H1 (cell line): ENCODE measurements around the gene GPX4. TPM values are rescaled to one million over a fixed set of nuclear protein-coding genes. Genes with fewer than 3 reads are reported as not detected.
A peak's percentile ranks its signal among the peaks of the same experiment; 100 is the strongest.

Experiments
- CTCF ChIA-PET: fragments of 300-600 bp; sonication (Branson Sonifier 250); formaldehyde crosslinking; loops from one replicate; lab custom pipeline; 2021; ENCODE audit not compliant: partially characterized antibody; lab: Charles Lee
- POLR2A ChIA-PET: fragments of 300-600 bp; sonication (Branson Sonifier 250); formaldehyde crosslinking; loops from one replicate; lab custom pipeline; 2021; ENCODE audit warnings: inconsistent platforms; ENCODE audit not compliant: partially characterized antibody; lab: Charles Lee
- DNase-seq, 2 experiments: peaks; one replicate each; pipeline versions ENCODE4 v3.0.0 to v3.0.0-alpha.2; 2010 to 2022; ENCODE audit warnings: low spot score in 2 of 2, low read depth in 1 of 2, mixed read lengths in 1 of 2
- FAIRE-seq: peaks from 2 replicates; lab custom pipeline; 2011; peaks lifted over from hg19 to GRCh38; lab: Jason Lieb, UNC
- H2AFZ ChIP-seq: 2 replicates; pipeline ENCODE4 v1.8.1; 2012; ENCODE audit warnings: low read length, inconsistent platforms
- H2AK5ac ChIP-seq: 2 replicates; pipeline ENCODE4 v1.6.1; 2013; ENCODE audit warnings: low read depth, low read length
- H2BK120ac ChIP-seq: replicated peaks from 2 replicates; pipeline ENCODE3; 2013; ENCODE audit warnings: low read depth, low read length, inconsistent platforms
- H2BK12ac ChIP-seq: 2 replicates; pipeline ENCODE4 v1.6.1; 2013; ENCODE audit warnings: low read depth, low read length
- H2BK15ac ChIP-seq: 2 replicates; pipeline ENCODE4 v1.6.1; 2013; ENCODE audit warnings: low read length
- H2BK20ac ChIP-seq: 2 replicates; pipeline ENCODE4 v1.6.1; 2013; ENCODE audit warnings: low read length
- H2BK5ac ChIP-seq: 2 replicates; pipeline ENCODE4 v1.6.1; 2013; ENCODE audit warnings: low read depth, low read length
- H3K14ac ChIP-seq: 2 replicates; pipeline ENCODE4 v1.6.1; 2013; ENCODE audit warnings: inconsistent platforms; ENCODE audit not compliant: insufficient read length
- H3K18ac ChIP-seq: 2 replicates; pipeline ENCODE4 v1.6.1; 2013; ENCODE audit warnings: low read length; ENCODE audit errors: extremely low read depth
- H3K23ac ChIP-seq: 2 replicates; pipeline ENCODE4 v1.6.1; 2013; ENCODE audit warnings: inconsistent platforms; ENCODE audit not compliant: insufficient read length
- H3K23me2 ChIP-seq: 2 replicates; pipeline ENCODE4 v1.6.1; 2013; ENCODE audit warnings: low read depth, low read length
- H3K27ac ChIP-seq: 2 replicates; pipeline ENCODE4 v1.6.1; 2011; ENCODE audit warnings: low read depth, low read length, inconsistent platforms
- H3K27me3 ChIP-seq, 4 experiments: replicated peaks in 1 of 4; 1 replicate in 1 of 4; 2 replicates in 3 of 4; pipeline versions ENCODE4 v1.6.1 to v1.8.1; 2011 to 2013; ENCODE audit warnings: low read length in 3 of 4, mild to moderate bottlenecking in 3 of 4, inconsistent platforms in 2 of 4, mixed read lengths in 2 of 4, moderate library complexity in 1 of 4; ENCODE audit not compliant: control insufficient read depth in 3 of 4, insufficient read depth in 3 of 4; ENCODE audit errors: extremely low read depth in 1 of 4
- H3K36me3 ChIP-seq, 4 experiments: 2 replicates each; pipeline versions ENCODE4 v1.6.1 to v1.8.1; 2011 to 2013; ENCODE audit warnings: mild to moderate bottlenecking in 4 of 4, low read length in 3 of 4, moderate library complexity in 2 of 4, control low read depth in 1 of 4, inconsistent platforms in 1 of 4; ENCODE audit not compliant: insufficient read depth in 4 of 4, control insufficient read depth in 2 of 4
- H3K4ac ChIP-seq: replicated peaks from 2 replicates; pipeline ENCODE3; 2013; ENCODE audit warnings: low read length, low read depth, mixed read lengths, inconsistent platforms; ENCODE audit not compliant: insufficient read length
- H3K4me1 ChIP-seq, 4 experiments: replicated peaks in 1 of 4; 1 replicate in 1 of 4; 2 replicates in 3 of 4; pipeline versions ENCODE4 v1.6.1 to v1.8.1; 2011 to 2013; ENCODE audit warnings: low read length in 3 of 4, inconsistent platforms in 2 of 4, mixed read lengths in 1 of 4; ENCODE audit not compliant: insufficient read depth in 4 of 4, control insufficient read depth in 3 of 4
- H3K4me2 ChIP-seq, 2 experiments: 2 replicates each; pipeline versions ENCODE4 v1.6.1 to v1.8.1; 2011 to 2013; ENCODE audit warnings: low read depth in 2 of 2, low read length in 2 of 2, control low read depth in 1 of 2, inconsistent platforms in 1 of 2, mild to moderate bottlenecking in 1 of 2; ENCODE audit not compliant: insufficient read depth in 1 of 2
- H3K4me3 ChIP-seq, 4 experiments: fragments of 200-600, 300-600 bp in 1 of 4; sonication (generic), shearing (Covaris generic), sonication (Bioruptor Twin) in 1 of 4; 2 replicates each; pipeline versions ENCODE4 v1.5.1 to v1.8.1; 2011 to 2016; ENCODE audit warnings: low read length in 4 of 4, low read depth in 3 of 4, control low read depth in 2 of 4, inconsistent platforms in 2 of 4, mild to moderate bottlenecking in 2 of 4, mixed read lengths in 1 of 4, moderate library complexity in 1 of 4; ENCODE audit not compliant: insufficient read depth in 2 of 4; ENCODE audit errors: extremely low read depth in 1 of 4
- H3K56ac ChIP-seq: replicated peaks from 2 replicates; pipeline ENCODE3; 2013; ENCODE audit warnings: low read depth, mild to moderate bottlenecking, mixed read lengths, low read length, inconsistent platforms; ENCODE audit not compliant: insufficient read length
- H3K79me1 ChIP-seq: 2 replicates; pipeline ENCODE4 v1.6.1; 2013; ENCODE audit warnings: low read depth, low read length, control low read depth
- H3K79me2 ChIP-seq, 2 experiments: 2 replicates each; pipeline versions ENCODE4 v1.6.1 to v1.8.1; 2012 to 2013; ENCODE audit warnings: low read length in 2 of 2, mild to moderate bottlenecking in 2 of 2, inconsistent platforms in 1 of 2; ENCODE audit not compliant: insufficient read depth in 2 of 2, control insufficient read depth in 1 of 2
- H3K9ac ChIP-seq, 4 experiments: replicated peaks in 1 of 4; 1 replicate in 1 of 4; 2 replicates in 3 of 4; pipeline versions ENCODE4 v1.6.1 to v1.8.1; 2011 to 2013; ENCODE audit warnings: low read depth in 3 of 4, low read length in 3 of 4, control low read depth in 2 of 4, mild to moderate bottlenecking in 2 of 4, moderate library complexity in 2 of 4, inconsistent platforms in 1 of 4; ENCODE audit errors: extremely low read depth in 1 of 4
- H3K9me3 ChIP-seq, 2 experiments: 2 replicates each; pipeline versions ENCODE4 v1.6.1 to v1.8.1; 2012 to 2013; ENCODE audit warnings: mild to moderate bottlenecking in 2 of 2, moderate library complexity in 2 of 2, control low read depth in 1 of 2, inconsistent platforms in 1 of 2, low read depth in 1 of 2, low read length in 1 of 2, mixed read lengths in 1 of 2; ENCODE audit not compliant: insufficient read depth in 2 of 2
- H4K20me1 ChIP-seq, 2 experiments: replicated peaks in 1 of 2; 2 replicates each; pipeline versions ENCODE3 to v1.8.1; 2011 to 2013; ENCODE audit warnings: inconsistent platforms in 2 of 2, low read length in 2 of 2, mild to moderate bottlenecking in 1 of 2; ENCODE audit not compliant: insufficient read depth in 2 of 2, control insufficient read depth in 1 of 2
- H4K5ac ChIP-seq: 2 replicates; pipeline ENCODE4 v1.6.1; 2013; ENCODE audit warnings: low read length, low read depth, mixed read lengths, inconsistent platforms; ENCODE audit not compliant: insufficient read length
- H4K8ac ChIP-seq: 2 replicates; pipeline ENCODE4 v1.8.0; 2013; ENCODE audit warnings: mild to moderate bottlenecking, moderate library complexity, low read length, inconsistent platforms; ENCODE audit not compliant: insufficient read depth; ENCODE audit errors: extremely low read depth
- H4K91ac ChIP-seq: replicated peaks from 2 replicates; pipeline ENCODE3; 2013; ENCODE audit warnings: low read length, mixed read lengths, inconsistent platforms; ENCODE audit not compliant: insufficient read length
- ATF3 ChIP-seq: IDR thresholded peaks from 2 replicates; pipeline ENCODE4 v1.6.1; 2011; ENCODE audit warnings: low read depth, mild to moderate bottlenecking, low read length; ENCODE audit not compliant: insufficient read depth
- BACH1 ChIP-seq: IDR thresholded peaks from 2 replicates; pipeline ENCODE4 v1.6.1; 2012; ENCODE audit warnings: low read length, improper control_type of control experiment
- CHD2 ChIP-seq: IDR thresholded peaks from 2 replicates; pipeline ENCODE4 v1.6.1; 2012; ENCODE audit warnings: low read length, improper control_type of control experiment
- CREB1 ChIP-seq: IDR thresholded peaks from 2 replicates; pipeline ENCODE4 v1.6.1; 2012; ENCODE audit warnings: inconsistent platforms
- FOSL1 ChIP-seq: IDR thresholded peaks from 2 replicates; pipeline ENCODE4 v1.6.1; 2011; ENCODE audit warnings: mild to moderate bottlenecking, low read depth, low read length, moderate library complexity; ENCODE audit not compliant: insufficient read depth
- JUN ChIP-seq: IDR thresholded peaks from 2 replicates; pipeline ENCODE4 v1.6.1; 2011; ENCODE audit warnings: low read depth, mild to moderate bottlenecking, improper control_type of control experiment, low read length
- KDM1A ChIP-seq: fragments of 200-600, 300-600 bp; sonication (generic); IDR thresholded peaks from 2 replicates; pipeline ENCODE4 v1.7.1; 2016; ENCODE audit warnings: mild to moderate bottlenecking, low read length, borderline replicate concordance
- NANOG ChIP-seq: IDR thresholded peaks from 2 replicates; pipeline ENCODE4 v1.6.1; 2011; ENCODE audit warnings: low read length, low read depth, mild to moderate bottlenecking, inconsistent platforms; ENCODE audit not compliant: insufficient read depth, poor library complexity, severe bottlenecking
- POU5F1 ChIP-seq: IDR thresholded peaks from 2 replicates; pipeline ENCODE4 v1.6.1; 2011; ENCODE audit warnings: low read depth, mild to moderate bottlenecking, low read length, moderate library complexity
- RNF2 ChIP-seq: fragments of 200-900, 300-1000 bp; sonication (generic); IDR thresholded peaks from 2 replicates; pipeline ENCODE4 v1.7.1; 2016; ENCODE audit warnings: borderline replicate concordance, low read depth, mild to moderate bottlenecking, antibody characterized with exemption, low read length; ENCODE audit not compliant: poor library complexity, severe bottlenecking; ENCODE audit errors: missing control alignments
- SP2 ChIP-seq: IDR thresholded peaks from 2 replicates; pipeline ENCODE4 v1.6.1; 2012; ENCODE audit warnings: mild to moderate bottlenecking, low read length, inconsistent platforms
- TAF7 ChIP-seq: optimal IDR thresholded peaks from 2 replicates; pipeline ENCODE3; 2011; ENCODE audit warnings: low read depth, mild to moderate bottlenecking, inconsistent platforms, low read length, moderate library complexity, borderline replicate concordance
- WGBS, 2 experiments: shearing (Covaris generic) in 1 of 2; methylation state at CpG; one replicate each; pipeline versions ENCODE4 v1.1.6 to v1.1.7; 2013 to 2015; ENCODE audit warnings: low lambda C conversion rate in 2 of 2, mixed read lengths in 2 of 2, inconsistent platforms in 1 of 2, low coverage in 1 of 2, missing lambda C conversion rate in 1 of 2; ENCODE audit not compliant: insufficient replicate concordance in 2 of 2, insufficient coverage in 1 of 2, insufficient read length in 1 of 2; ENCODE audit errors: extremely low coverage in 1 of 2, missing lambda C conversion rate in 1 of 2; 5-methylcytosine and 5-hydroxymethylcytosine counted together
- polyA plus RNA-seq, 7 experiments: library from polyadenylated mRNA; depleted of rRNA in 3 of 7; stranded (reverse) in 5 of 7; unstranded in 2 of 7; fragments of >200 nt in 5 of 7; fragments of 200-250 nt in 2 of 7; gene quantifications; 1 replicate in 5 of 7; 2 replicates in 1 of 7; 4 replicates in 1 of 7; pipeline versions ENCODE4 v1.2.1 to v1.2.3, GENCODE V29; 2011 to 2013; ENCODE audit warnings: missing spikeins in 2 of 7, mixed read lengths in 2 of 7
- total RNA-seq: library from RNA; stranded (reverse); fragmentation: NEBNext Ultra II Directional; extraction: Animal tissue kit (Norgen Biotek cat#: 25700); gene quantifications from 2 replicates; pipeline ENCODE4 v1.2.1, GENCODE V29; 2021

GPX4 gene
- total and polyA plus RNA-seq, 2 of the 8 experiments (the other 6 are each of a cell fraction or from before 2014, with no cell fraction given): 342 to 693 TPM

GRCh38 chr19:1119475-1120217 is 15.9 kb downstream of the GPX4 start:
- H4K91ac ChIP-seq: no peak overlapping the region
- no peak overlapping the region for H3K4me2 ChIP-seq
- H3K18ac ChIP-seq: no peak overlapping the region
- WGBS, 2 experiments: 95% methylated on average over 45 of the region's 50 CpGs; no CpG with 5 or more reads in 1 of the 2 experiments
- H2BK15ac ChIP-seq: no peak overlapping the region
- no peak overlapping the region for H2BK20ac ChIP-seq
- no peak overlapping the region for H2AK5ac ChIP-seq
- H3K79me1 ChIP-seq: no peaks in the 10 kb centered on the region
- 0 out of 2 replicates have a peak overlapping the region, but pooled peaks have one; percentile 51 for H4K8ac ChIP-seq
- no peak overlapping the region for H3K14ac ChIP-seq
- H3K4me3 ChIP-seq: no peak overlapping the region
- H3K79me2 ChIP-seq: no peaks in the 10 kb centered on the region
- FAIRE-seq: no peak
- H2BK5ac ChIP-seq: no peak overlapping the region
- H3K56ac ChIP-seq: no peak overlapping the region
- H3K4ac ChIP-seq: no peak overlapping the region
- peaks cover 0 to 4% (median 2%) of the 10 kb centered on the region in 4 experiments; a peak in 3 of 7 replicates for H3K4me1 ChIP-seq
- H4K20me1 ChIP-seq: peaks cover 0 to 1% of the 10 kb centered on the region in 2 experiments
- peaks cover 0 to 51% (median 9%) of the 10 kb centered on the region in 4 experiments; a peak in 4 of 8 replicates for H3K36me3 ChIP-seq
- H2AFZ ChIP-seq: no peak overlapping the region
- ChIA-PET POLR2A (interaction anchor here (0.6 to 1.3 kb wide), 6 partner anchors 11 to 152 kb away, joined by 3 read pairs; no protein-coding TSS in a partner anchor), CTCF (interaction anchor here (0.6 to 1.4 kb wide), 3 partner anchors 9 to 1305 kb away, joined by 3 to 6 read pairs (median 3); no protein-coding TSS in a partner anchor)
- H3K9me3 ChIP-seq: no peaks in the 10 kb centered on the region
- H3K9ac ChIP-seq: no peak overlapping the region
- H2BK12ac ChIP-seq: no peak overlapping the region
- H4K5ac ChIP-seq: no peak overlapping the region
- no peaks in the 10 kb centered on the region for H3K27me3 ChIP-seq
- no peak overlapping the region for H3K23ac ChIP-seq
- no peak for DNase-seq
- no peaks in the 10 kb centered on the region for H3K23me2 ChIP-seq
- H2BK120ac ChIP-seq: no peak overlapping the region
- no peak overlapping the region for H3K27ac ChIP-seq
- TF ChIP-seq FOSL1: no peak
- no peak for TF ChIP-seq ATF3
- TF ChIP-seq JUN: no peak
- TF ChIP-seq TAF7: no peak
- no peak for TF ChIP-seq POU5F1
- no peak for TF ChIP-seq SP2
- no peak for TF ChIP-seq KDM1A
- TF ChIP-seq BACH1: no peak
- TF ChIP-seq RNF2: no peak
- TF ChIP-seq NANOG: no peak
- TF ChIP-seq CHD2: no peak
- TF ChIP-seq CREB1: no peak
